IPS DF 6.9 (cell line): ENCODE results near the gene PPIL4.

Experiments
- DNase-seq: peaks from one replicate; pipeline ENCODE4 v3.0.0-alpha.2; 2013; ENCODE audit warnings: low read depth, low spot score
- H3K27ac ChIP-seq: one replicate; pipeline ENCODE4 v1.5.1; 2013; ENCODE audit warnings: low read length, control low read depth
- H3K27me3 ChIP-seq: 2 replicates; pipeline ENCODE4 v1.6.1; 2013; ENCODE audit warnings: mild to moderate bottlenecking, low read length; ENCODE audit not compliant: control insufficient read depth, insufficient read depth
- H3K36me3 ChIP-seq: 2 replicates; pipeline ENCODE4 v1.6.1; 2013; ENCODE audit warnings: low read length; ENCODE audit not compliant: control insufficient read depth, insufficient read depth
- H3K4me1 ChIP-seq: 2 replicates; pipeline ENCODE4 v1.6.1; 2013; ENCODE audit warnings: low read length; ENCODE audit not compliant: control insufficient read depth, insufficient read depth
- H3K4me3 ChIP-seq: 2 replicates; pipeline ENCODE4 v1.5.1; 2013; ENCODE audit warnings: mild to moderate bottlenecking, low read length
- H3K9me3 ChIP-seq: 2 replicates; pipeline ENCODE4 v1.6.1; 2013; ENCODE audit warnings: low read length, inconsistent platforms; ENCODE audit not compliant: control insufficient read depth, insufficient read depth
- WGBS: extraction: QIAGEN DNeasy Blood & Tissue Kit; methylation state at CpG from one replicate; pipeline ENCODE4 v1.1.7; 2013; ENCODE audit warnings: mixed read lengths, missing lambda C conversion rate; ENCODE audit not compliant: insufficient read length, insufficient coverage; 5-methylcytosine and 5-hydroxymethylcytosine counted together

Gene PPIL4

GRCh38 chr6:149484733-149485700 is 60.8 kb downstream of the PPIL4 start, which contains the start of gene ZC3H12D:
ZC3H12D (minus strand) TSS chr6:149485014; CDS start chr6:149474543, 10,471 bp downstream.
- DNase-seq = no peak
- no CpG with 5 or more reads among the region's 22 CpGs for WGBS
- Histone ChIP-seq H3K9me3 (no peaks in the 10 kb centered on the region), H3K4me3 (no peak within 1 kb of the TSS), H3K4me1 (0 out of 2 replicates have a peak, but pooled peaks cover 1% of the 10 kb centered on the region), H3K36me3 (no peaks in the 10 kb centered on the region), H3K27me3 (no peaks in the 10 kb centered on the region), H3K27ac (no peak within 1 kb of the TSS)

- Histone ChIP-seq H3K4me3 (no peak overlapping the region), H3K27ac (no peak overlapping the region), H3K4me1 (0 out of 2 replicates have a peak, but pooled peaks cover 1% of the 10 kb centered on the region), H3K9me3 (no peaks in the 10 kb centered on the region), H3K36me3 (no peaks in the 10 kb centered on the region), H3K27me3 (no peaks in the 10 kb centered on the region)
- DNase-seq = no peak
- WGBS = no CpG with 5 or more reads among the region's 11 CpGs
These were observed 61.8 kb downstream of the PPIL4 start for GRCh38 chr6:149483849-149484655.

GRCh38 chr6:149483334-149483725 is 62.5 kb downstream of the PPIL4 start:
- Histone ChIP-seq H3K27me3 (no peaks in the 10 kb centered on the region), H3K9me3 (no peaks in the 10 kb centered on the region), H3K36me3 (no peaks in the 10 kb centered on the region), H3K4me3 (no peak overlapping the region), H3K27ac (no peak overlapping the region), H3K4me1 (0 out of 2 replicates have a peak, but pooled peaks cover 1% of the 10 kb centered on the region)
- WGBS = no CpG with 5 or more reads among the region's 3 CpGs
- no peak for DNase-seq

- Histone ChIP-seq H3K4me3 (no peak overlapping the region), H3K27ac (no peak overlapping the region), H3K4me1 (0 out of 2 replicates have a peak, but pooled peaks cover 1% of the 10 kb centered on the region), H3K36me3 (no peaks in the 10 kb centered on the region), H3K27me3 (no peaks in the 10 kb centered on the region), H3K9me3 (no peaks in the 10 kb centered on the region)
- no peak for DNase-seq
- no CpG with 5 or more reads among the region's 14 CpGs for WGBS
These were observed 63.1 kb downstream of the PPIL4 start for GRCh38 chr6:149482545-149483333.

- H3K27me3 ChIP-seq = no peaks in the 10 kb centered on the region
- no peak for DNase-seq
- H3K9me3 ChIP-seq = no peaks in the 10 kb centered on the region
- 100% methylated on average over 1 of the region's 18 CpGs for WGBS
- H3K36me3 ChIP-seq = no peaks in the 10 kb centered on the region
- 0 out of 2 replicates have a peak, but pooled peaks cover 1% of the 10 kb centered on the region for H3K4me1 ChIP-seq
- H3K4me3 ChIP-seq = no peak overlapping the region
- no peak overlapping the region for H3K27ac ChIP-seq
These were observed 65.2 kb downstream of the PPIL4 start for GRCh38 chr6:149480502-149481280.

GRCh38 chr6:149478631-149479314 is 67.1 kb downstream of the PPIL4 start:
- Histone ChIP-seq H3K4me3 (no peak overlapping the region), H3K27ac (no peak overlapping the region), H3K9me3 (no peaks in the 10 kb centered on the region), H3K27me3 (no peaks in the 10 kb centered on the region), H3K36me3 (no peaks in the 10 kb centered on the region), H3K4me1 (no peaks in the 10 kb centered on the region)
- no CpG with 5 or more reads among the region's 5 CpGs for WGBS
- no peak for DNase-seq

- Histone ChIP-seq H3K36me3 (no peaks in the 10 kb centered on the region), H3K4me3 (no peak overlapping the region), H3K27me3 (no peaks in the 10 kb centered on the region), H3K9me3 (no peaks in the 10 kb centered on the region), H3K27ac (no peak overlapping the region), H3K4me1 (no peaks in the 10 kb centered on the region)
- no peak for DNase-seq
- WGBS = no CpG with 5 or more reads among the region's 5 CpGs
These were observed 68.3 kb downstream of the PPIL4 start for GRCh38 chr6:149477544-149477943.

- H3K27me3 ChIP-seq = no peaks in the 10 kb centered on the region
- H3K9me3 ChIP-seq = no peaks in the 10 kb centered on the region
- no peak overlapping the region for H3K27ac ChIP-seq
- no peak for DNase-seq
- no peaks in the 10 kb centered on the region for H3K36me3 ChIP-seq
- H3K4me3 ChIP-seq = no peak overlapping the region
- WGBS = no CpG with 5 or more reads among the region's 6 CpGs
- no peaks in the 10 kb centered on the region for H3K4me1 ChIP-seq
These were observed 68.9 kb downstream of the PPIL4 start for GRCh38 chr6:149476789-149477455.
